ENCODE data around the gene AFF3. TPM values are rescaled to one million over a fixed set of nuclear protein-coding genes. Genes with fewer than 3 reads are reported as not detected.
"Not testable (repeated sequence)": the region's sequence is repeated elsewhere in the genome, so short reads cannot be mapped to it uniquely, and the experiment has no call there.

AFF3 gene
- total RNA-seq, 1 donor from 2014 or later = 44.6 TPM

GRCh38 chr2:99507937-99508818 is 634.2 kb downstream of the AFF3 start:
- DNase-seq (no peak), ATAC-seq (peak; percentile 90)
- Histone ChIP-seq H3K4me3 (no peak overlapping the region), H3K27me3 (no peaks in the 10 kb centered on the region), H3K36me3 (no peaks in the 10 kb centered on the region), H3K4me1 (peaks cover 6% of the 10 kb centered on the region), H3K9me3 (no peaks in the 10 kb centered on the region), H3K27ac (peak overlapping the region; percentile 65)
- TF ChIP-seq CTCF (IDR thresholded peaks at IDR 0.05) = no peak
- intact Hi-C loops (cut with DNase I) = no loop called here

- no peak overlapping the region for H3K4me3 ChIP-seq
- ATAC-seq = no peak
- no peak for DNase-seq
- intact Hi-C loops (cut with DNase I) = no loop called here
- no peaks in the 10 kb centered on the region for H3K36me3 ChIP-seq
- H3K9me3 ChIP-seq = no peaks in the 10 kb centered on the region
- no peaks in the 10 kb centered on the region for H3K27me3 ChIP-seq
- H3K27ac ChIP-seq = no peak overlapping the region
- peaks cover 5% of the 10 kb centered on the region for H3K4me1 ChIP-seq
- no peak for TF ChIP-seq CTCF (IDR thresholded peaks at IDR 0.05)
Observed at GRCh38 chr2:99504844-99505584, 637.4 kb downstream of the AFF3 start.

DNA sequence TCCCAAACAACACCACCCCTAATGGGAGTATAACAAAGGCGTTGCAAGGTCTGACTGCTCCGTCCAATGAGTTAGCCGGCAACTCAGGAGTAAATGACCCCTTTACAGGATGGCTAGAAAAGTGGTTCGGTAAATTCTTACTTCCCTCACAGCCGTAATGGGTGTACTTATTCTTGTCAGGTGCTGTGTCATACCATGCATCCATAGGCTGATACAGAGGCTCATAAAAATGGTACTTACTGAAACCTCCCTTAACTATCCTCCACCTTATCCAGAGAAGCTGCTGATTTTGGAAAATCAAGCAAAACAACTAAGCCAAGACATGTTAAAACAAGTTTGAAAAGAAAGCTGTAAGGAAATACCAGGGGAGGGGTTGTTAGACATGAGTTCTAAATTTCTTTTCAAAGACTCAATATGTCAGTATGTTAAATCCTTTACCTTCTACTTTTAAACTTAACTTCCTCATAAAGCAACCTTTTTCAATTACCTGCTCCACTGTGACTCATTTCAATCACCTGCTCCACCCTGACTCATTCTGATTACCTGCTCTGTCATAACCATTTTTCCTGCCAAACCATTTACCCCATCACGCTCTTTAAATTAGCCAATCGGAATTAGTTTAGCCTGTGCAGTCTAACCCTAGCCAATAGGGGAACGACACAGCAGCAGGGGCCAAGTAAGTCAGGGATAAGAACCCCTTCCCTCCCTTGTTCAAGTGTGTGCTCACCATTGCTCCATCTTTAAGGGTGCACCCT is 638.6 kb downstream of the AFF3 start:
- DNase-seq; H3K9me3 ChIP-seq; H3K4me3 ChIP-seq; H3K27me3 ChIP-seq; H3K36me3 ChIP-seq; H3K4me1 ChIP-seq; ATAC-seq; intact Hi-C loops (cut with DNase I): not testable (repeated sequence)
- peak overlapping the region; percentile 81 for H3K27ac ChIP-seq

DNA sequence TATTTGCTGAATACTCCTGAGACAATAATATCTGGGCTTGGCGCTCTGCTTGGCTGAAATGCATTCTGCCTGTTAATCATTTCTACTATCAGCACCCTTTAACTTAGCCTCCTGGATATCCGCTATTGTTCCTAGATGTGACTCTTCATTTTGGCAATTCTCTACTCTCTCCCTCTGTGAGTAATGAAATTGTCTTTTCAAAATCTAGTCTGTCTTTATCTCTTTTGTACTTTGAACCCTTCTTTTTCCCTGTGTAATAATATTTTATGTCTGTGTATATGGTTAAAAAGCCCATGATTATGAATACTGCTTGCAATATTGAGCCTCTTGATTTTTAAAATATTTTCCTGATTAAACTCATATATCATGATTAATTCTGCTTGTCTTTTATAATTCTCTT is 646.4 kb downstream of the AFF3 start:
- DNase-seq = no peak
- intact Hi-C loops (cut with DNase I) = no loop called here
- H3K27me3 ChIP-seq = no peaks in the 10 kb centered on the region
- no peaks in the 10 kb centered on the region for H3K9me3 ChIP-seq
- TF ChIP-seq CTCF (IDR thresholded peaks at IDR 0.05) = no peak
- no peak overlapping the region for H3K27ac ChIP-seq
- no peak overlapping the region for H3K4me3 ChIP-seq
- no peaks in the 10 kb centered on the region for H3K36me3 ChIP-seq
- peaks cover 3% of the 10 kb centered on the region for H3K4me1 ChIP-seq
- no peak for ATAC-seq

Other genes with a start within 250 kb of the AFF3 start
- 4.2 TPM for gene LONRF2, start 179.9 kb upstream of the AFF3 start, total RNA-seq